Left ventricle myocardium superior (tissue), 1 donor: Measurements from ENCODE around the gene LTBP3. TPM values are rescaled to one million over a fixed set of nuclear protein-coding genes. Genes with fewer than 3 reads are reported as not detected.

ENCODE experiments used
- ATAC-seq: fragments of 200-7000 bp; cut with Tn5 transposase; one replicate; pipeline ENCODE4 v1.9.1; 2020; ENCODE audit warnings: mild to moderate bottlenecking, moderate library complexity
- DNase-seq: peaks from one replicate; pipeline ENCODE4 v3.0.0-alpha.2; 2020
- intact Hi-C: fragments of 100-400 bp; cut with micrococcal nuclease; formaldehyde crosslinking; loops from one replicate; pipeline ENCODE4 v1.11.0; 2022
- long read RNA-seq: library from polyadenylated mRNA; unstranded; transcript quantifications from one replicate; pipeline ENCODE4 v2.0.0, GENCODE V29; 2021
- total RNA-seq: library from RNA; stranded (reverse); fragmentation: NEBNext Ultra II Directional; extraction: Animal tissue kit (Norgen Biotek cat#: 25700); gene quantifications from one replicate; pipeline ENCODE4 v1.2.1, GENCODE V29; 2021
- donor health status: DM: no; HTN: yes; CAD: no; lungs with severe emphysema.

Gene LTBP3
- 77.5 TPM for total RNA-seq
- long read RNA-seq, transcript LTBP3-221 (17 exons, 3,327 nt), result major isoform, 5 of 131 reads
- long read RNA-seq, partial matches to known transcripts, result 113 of 131 reads
- long read RNA-seq, other reads (novel, unspliced or antisense), result 12 of 131 reads

DNA sequence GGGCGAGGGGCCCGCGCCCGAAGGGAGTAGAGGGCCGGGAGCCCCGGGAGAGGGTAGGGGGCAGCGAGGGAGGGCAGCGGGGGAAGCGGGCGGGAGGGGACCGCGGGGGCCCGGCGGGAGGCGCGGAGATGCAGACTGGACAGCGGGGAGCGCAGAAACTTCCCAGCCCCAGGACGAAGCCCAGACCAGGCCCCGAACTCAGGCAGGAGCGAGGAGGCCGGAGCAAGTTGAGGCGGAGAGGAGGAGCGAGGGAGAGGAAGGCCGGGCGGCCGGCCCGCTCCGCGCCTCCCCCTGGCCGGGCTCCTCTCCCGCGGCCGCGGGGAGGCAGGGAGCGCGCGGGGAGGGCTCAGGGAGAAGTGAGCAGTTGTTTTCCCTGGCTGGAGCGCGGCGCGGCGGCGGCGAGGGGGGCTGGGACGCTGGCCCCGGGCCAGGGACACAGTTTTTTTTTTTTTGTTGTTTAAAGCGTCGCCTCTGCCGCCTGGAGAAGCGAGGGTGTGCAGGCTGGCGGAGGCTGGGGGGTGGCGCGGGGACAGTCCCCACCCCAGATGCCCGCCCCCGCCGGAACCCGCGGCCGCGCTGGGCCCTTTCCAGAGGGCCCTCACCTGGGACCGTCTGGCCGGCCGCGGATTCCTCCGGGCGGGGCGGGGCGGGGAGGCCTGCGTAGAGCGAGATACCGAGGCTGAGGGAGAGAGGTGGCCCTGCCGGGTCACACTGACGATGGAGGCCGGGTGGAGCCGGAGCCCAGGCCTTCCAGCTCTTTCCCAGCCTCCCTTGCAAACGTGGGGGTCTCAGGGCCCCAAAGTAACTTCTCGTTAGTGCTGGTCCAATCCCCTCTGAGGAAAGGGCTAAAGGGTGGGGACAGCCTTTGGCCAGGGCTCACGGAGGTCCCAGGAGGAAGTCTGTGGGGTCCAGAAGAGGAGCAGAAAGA lies at the start of gene LTBP3:
Gene LTBP3, minus strand, starts transcription at position 358 of the 928 bp plus-strand sequence. CDS start 400 bp downstream, outside the sequence.
- peak; percentile 86 for ATAC-seq
- DNase-seq, result peak; percentile 92
- intact Hi-C loops, result no loop called here

DNA sequence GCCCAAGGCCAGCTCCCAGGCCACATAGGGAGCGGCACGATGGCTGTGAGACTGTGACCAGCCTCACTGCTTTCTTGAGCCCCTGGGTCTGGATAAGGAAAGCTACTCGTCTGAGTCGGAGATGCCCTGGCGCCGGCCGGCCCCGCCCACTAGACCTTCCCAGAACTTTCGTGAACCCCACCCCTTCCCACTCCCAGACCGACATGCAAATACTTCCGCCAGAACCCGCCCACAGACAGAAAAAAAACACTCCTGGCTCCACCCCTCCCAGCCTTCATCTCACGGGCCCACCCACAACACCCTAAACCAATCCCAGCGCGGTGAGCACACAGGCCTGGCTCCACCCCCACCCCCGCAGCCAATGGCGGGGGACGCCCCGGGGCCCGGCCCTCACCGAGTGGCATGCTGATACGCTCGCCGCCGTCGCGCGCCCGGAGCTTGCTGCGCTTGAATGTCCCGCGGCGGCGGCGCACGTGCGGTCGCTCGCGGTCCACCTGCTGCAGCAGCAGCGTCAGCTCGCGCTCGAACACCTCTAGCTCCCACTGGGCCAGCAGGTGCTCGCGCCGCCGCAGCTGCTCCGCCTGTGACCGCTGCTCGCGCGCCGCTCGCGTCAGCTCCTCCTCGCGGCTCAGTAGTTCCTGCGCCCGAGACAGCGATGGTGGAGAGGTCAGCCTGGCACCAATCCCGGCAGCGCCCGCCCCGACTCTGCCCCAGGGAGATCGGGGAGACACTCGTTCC lies 48.9 kb upstream of the LTBP3 start:
- ATAC-seq (peak; percentile 96), DNase-seq (peak; percentile 95)
- intact Hi-C loops, result no loop called here

DNA sequence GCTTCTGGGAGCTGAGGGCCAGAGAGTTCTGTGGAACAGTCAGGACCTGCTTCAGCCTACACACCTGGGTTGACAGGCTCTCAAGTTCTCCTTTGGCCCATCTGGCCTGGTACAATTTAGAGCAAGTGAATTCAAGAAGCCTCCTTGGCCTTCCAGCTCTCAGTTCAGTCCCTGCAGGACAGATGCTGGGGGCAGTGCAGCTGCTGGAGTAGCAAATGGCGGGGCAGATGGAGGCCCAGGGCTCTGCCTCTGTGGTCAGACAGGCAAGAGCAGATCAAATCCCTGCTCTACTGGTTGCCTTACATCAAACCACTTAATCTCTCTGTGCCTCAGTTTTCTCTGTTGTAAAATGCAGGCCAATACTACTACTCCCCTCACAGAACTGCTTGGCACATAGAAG lies 46.1 kb upstream of the LTBP3 start:
- ATAC-seq (no peak), DNase-seq (no peak)
- intact Hi-C loops, result no loop called here

DNA sequence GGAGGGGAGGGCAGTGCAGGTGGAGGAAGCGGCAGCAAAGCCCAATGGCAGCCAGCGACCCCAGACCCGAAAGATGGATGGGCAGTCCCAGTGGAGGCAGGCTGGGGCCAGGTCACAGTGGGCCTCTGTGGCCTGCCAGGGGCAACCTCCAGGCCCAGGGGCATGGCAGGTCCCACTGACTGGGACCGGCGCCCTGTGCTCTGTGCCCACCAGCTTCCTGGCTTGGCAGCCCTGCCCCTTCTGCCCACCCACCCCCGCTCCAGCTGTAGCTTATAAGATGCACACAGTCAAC lies 41.7 kb upstream of the LTBP3 start:
- intact Hi-C loops, result loop anchor here (10.0 kb wide), 1 partner anchor 55 kb away; no protein-coding TSS in a partner anchor

DNA sequence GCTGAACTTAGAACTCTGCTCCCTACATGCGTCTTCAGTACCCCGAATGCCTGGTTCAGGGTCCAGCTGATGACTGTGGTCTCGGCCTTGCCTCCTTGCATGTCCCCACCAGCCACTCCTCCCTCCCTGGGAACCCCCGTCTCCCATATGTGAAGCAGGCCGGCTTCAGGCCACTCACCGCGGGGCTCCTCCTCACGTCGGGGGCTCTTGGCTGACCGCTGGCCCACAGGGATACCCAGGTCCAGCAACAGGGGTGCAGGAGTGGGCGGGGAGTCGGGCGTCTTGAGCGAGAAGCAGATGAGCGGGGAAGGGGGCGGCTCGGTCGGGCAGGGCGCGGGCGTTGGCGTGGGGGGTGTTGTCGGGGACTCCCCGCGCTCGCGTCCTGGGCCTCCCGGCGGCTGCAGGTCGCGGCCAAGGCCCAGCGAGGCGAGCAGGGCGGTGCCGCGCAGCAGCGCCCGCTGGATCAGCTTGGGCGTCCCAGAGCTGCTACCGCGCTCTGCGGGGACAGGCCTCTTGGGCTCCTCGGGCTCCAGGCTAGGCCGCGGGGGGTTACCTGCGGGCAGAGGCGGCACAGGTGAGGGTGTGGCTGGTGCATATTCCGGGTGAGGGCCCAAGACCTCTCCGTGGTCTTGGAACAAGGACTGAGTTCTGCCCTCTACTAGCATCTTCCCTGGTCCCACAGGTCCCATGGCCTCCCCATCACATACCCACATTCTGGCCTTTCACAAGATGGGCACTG lies 41.2 kb upstream of the LTBP3 start:
- no peak for ATAC-seq
- DNase-seq, result no peak
- intact Hi-C loops, result loop anchor here (10.0 kb wide), 1 partner anchor 55 kb away; no protein-coding TSS in a partner anchor

More for the DNA sequence above, 41.7 kb upstream of the LTBP3 start:
- DNase-seq (no peak), ATAC-seq (no peak)

DNA sequence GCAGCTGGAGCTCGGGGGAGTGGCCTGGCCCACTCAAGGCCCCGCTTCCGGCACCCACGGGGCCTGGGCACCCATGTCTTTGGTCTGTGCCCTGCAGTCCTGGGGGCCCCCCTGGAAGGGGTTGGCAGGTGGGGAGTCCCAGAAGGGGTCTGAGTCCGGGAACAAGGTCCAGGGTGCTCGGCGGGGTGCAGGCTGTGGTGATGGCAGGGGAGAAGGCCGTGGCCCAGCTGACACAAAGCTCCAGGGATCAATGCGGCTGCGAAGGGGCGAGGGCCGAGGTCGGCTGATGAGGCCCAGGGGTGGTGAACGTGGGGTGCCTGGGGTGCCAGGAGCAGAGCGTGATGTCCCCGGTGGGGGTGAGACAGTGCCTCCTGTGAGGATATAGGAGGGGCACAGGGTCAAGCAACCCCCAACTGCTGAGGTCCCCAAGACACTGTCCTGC lies 40.1 kb upstream of the LTBP3 start:
- intact Hi-C loops, result loop anchor here (10.0 kb wide), 1 partner anchor 53 kb away; no protein-coding TSS in a partner anchor
- ATAC-seq (no peak), DNase-seq (no peak)

DNA sequence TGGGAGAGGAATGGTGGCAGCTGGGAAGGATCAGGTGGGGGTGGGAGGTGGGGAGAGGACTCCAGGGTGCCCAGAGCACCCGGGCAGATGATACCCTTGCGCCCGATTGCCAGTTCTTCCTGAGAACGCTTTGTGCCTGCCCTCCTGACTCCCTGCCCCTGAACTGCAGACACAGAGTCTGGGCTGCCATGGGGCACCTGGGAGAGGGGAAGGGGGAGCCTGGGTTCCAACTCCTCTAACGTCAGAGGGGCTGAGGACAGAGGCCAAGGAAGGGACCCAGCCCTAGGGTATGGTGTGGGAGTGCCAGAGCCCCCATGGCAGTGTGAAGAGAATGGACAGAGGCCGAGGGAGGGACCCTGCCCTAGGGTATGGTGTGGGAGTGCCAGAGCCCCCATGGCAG lies 38.4 kb upstream of the LTBP3 start:
- ATAC-seq (no peak), DNase-seq (no peak)
- intact Hi-C loops, result loop anchor here (10.0 kb wide), 1 partner anchor 52 kb away; no protein-coding TSS in a partner anchor

DNA sequence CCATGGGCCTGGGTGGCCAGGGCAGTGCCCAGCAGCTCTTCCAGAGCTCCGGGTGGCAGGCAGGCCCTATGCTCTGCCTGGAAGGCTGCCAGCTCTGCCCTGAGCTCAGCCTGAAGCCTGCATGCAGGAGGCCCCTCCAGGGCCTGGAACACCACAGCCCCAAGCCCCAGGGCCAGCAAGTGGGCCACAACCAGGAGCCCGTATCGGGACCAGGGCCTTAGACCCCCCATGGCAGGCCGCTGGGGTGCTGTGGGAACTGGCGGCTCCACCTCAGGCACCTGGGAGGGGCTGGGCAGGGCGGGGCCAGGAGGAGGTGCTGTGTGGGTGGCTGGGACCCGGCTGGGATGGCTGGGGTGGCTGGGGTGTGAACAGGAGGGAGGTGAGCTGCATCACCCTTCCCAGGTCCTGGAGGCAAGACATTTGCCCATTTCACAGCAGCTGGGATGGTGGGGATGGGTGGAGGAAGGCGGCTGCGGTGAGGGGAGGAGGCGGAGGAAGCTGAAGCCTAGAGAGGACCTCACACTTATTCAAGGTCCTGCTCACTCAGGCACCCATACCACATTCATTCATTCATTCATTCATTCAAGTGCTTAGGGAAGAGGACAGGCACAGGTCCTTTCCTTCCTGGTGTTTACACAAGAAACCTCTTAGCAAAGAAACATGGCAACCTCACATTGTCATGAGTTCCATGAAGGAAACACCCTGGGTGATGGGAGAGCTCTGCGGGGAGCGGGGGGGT lies 37.6 kb upstream of the LTBP3 start, which contains the start of gene KCNK7:
Gene KCNK7, minus strand, starts transcription at position 258 of the 739 bp plus-strand sequence. Its CDS starts 28 bp downstream, at position 230.
- ATAC-seq (no peak), DNase-seq (no peak)
- intact Hi-C loops, result loop anchor here (10.0 kb wide), 1 partner anchor 51 kb away; no protein-coding TSS in a partner anchor

DNA sequence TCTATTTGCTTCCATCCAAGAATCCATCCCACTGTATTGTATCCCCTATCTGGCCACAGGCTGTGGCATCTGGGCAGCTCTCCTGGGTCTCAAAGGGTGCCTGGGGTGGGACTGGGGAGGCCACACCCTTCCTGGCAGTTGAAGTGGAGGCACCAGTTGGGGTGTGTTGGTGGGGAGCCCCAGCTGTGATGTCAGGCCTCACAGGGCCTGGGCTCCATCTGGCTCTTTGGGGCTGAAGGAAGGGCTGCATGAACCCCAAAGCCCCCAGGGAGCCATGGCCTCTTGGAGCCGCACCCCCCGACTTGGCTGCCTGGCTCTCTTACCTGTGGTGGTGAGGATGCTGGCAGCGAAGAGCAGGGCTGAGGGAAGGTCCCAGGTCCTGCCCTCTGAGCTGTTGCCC lies 37.0 kb upstream of the LTBP3 start:
- intact Hi-C loops, result loop anchor here (10.0 kb wide), 1 partner anchor 50 kb away; no protein-coding TSS in a partner anchor
- ATAC-seq (no peak), DNase-seq (no peak)

DNA sequence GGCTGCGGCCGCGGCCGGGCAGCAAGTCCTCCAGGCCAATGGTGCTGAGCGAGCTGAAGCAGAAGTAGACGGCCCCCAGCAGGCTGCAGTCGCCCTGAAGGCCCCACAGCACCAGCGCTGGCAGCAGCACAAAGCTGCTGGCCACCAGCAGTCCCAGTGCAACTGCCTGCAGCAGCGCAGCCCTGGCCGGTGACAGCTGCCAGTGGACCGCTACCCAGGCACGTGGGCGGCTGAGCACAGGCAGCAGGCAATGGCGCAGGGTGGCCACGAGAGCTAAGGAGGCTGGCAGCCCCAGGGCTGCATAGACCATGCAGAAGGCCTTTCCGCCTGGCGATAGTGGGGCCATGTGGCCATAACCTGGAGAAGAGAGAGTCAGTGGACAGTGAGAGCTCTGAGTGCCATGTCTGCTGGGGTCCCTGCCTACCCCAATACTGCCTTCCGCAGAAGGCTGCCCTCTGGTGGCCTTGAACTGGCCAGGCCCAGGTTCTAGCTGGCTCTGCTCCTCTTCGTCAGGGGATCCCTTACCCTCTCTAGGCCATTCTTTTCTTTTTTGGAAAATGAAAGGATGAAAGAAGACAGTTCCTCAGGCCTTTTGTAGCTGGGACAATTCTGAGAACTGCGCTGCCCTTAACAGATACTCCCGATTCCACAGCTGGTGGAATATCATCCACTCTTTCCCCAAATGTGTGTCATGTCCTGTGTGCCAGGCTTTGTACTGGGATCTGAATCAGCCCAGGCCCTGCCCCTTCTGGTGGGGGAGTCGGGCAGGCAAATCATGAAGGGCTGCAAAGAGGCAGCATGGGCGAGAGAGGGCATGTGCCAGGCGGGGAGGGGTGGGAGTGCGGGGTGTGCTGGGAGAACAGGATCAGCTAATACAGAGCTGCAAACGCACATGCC lies 35.6 kb upstream of the LTBP3 start:
- DNase-seq, result peak; percentile 72
- ATAC-seq, result peak; percentile 48
- intact Hi-C loops, result loop anchor here (10.0 kb wide), 1 partner anchor 49 kb away; no protein-coding TSS in a partner anchor

DNA sequence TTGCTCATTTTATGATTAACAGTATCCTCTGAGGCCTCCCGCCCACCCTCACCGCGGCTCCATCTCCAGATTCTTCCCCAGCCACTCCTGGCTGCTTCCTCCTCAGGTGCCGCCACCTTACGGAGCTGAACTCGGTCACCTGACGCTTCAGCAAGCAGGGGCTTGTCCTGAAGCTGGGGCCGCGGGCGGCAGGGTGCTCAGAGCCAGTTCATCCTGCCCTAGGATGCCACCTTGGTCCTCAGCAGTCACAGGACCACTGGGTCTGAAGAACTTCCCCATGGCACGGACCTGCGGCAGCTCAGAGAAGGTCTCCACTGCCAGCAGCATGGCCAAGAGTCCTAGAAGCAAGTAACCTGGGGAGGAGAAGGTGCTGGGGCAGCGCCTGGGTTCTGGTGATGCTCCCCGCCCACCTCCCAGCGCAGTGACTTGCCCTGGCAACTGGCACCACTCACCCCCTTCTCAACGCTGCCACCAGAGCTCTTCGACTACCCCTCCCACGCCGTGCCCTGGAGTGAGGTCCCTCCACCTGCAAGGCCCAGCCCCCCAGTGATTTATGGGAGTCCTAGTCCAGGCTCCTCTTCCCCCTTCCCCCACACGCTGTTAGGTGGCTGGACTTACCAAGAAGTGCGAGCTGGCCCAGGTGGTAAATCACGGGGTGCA lies 34.8 kb upstream of the LTBP3 start:
- intact Hi-C loops, result loop anchor here (10.0 kb wide), 1 partner anchor 48 kb away; no protein-coding TSS in a partner anchor
- no peak for DNase-seq
- ATAC-seq, result no peak

DNA sequence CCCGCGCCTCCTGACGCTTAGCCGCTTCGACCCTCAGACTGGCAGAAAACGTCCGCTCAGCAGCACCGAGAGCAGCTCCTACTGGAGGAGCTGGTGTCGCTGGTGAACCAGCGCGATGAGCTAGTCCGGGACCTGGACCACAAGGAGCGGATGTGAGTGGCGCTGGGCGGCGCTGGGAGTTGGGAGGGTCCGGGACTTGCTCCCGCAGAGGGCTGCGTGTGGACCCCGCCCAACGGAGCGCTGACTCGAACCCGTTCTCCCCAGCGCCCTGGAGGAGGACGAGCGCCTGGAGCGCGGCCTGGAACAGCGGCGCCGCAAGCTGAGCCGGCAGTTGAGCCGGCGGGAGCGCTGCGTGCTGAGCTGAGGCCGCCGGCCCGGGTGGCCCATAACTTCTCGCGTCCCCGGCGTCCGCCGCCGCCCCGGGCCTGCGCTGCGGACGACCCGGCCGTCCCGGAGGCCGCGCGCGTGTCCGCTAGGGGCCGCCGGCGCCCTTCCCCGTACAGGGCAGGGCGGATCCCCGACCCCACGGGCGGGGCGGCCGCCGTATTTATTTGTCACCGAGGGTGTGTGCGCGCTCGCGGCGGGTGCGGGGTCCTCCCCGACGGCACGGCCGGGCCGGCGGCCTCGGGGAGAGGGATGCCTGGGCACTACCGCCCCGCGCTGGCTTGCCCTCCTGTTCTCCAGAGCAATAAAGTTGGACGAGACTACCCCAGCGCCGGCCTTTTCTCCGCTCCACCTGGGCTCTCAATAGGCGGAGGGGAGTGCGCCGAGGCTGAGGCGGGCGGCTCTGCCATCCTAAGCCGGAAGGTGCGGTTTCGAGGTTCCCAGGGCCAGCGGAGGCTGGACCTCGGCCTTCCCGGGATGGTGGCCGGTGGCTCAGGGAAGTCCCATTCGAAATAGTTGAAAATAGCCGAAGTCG lies 34.0 kb upstream of the LTBP3 start:
- DNase-seq, result peak; percentile 63

DNA sequence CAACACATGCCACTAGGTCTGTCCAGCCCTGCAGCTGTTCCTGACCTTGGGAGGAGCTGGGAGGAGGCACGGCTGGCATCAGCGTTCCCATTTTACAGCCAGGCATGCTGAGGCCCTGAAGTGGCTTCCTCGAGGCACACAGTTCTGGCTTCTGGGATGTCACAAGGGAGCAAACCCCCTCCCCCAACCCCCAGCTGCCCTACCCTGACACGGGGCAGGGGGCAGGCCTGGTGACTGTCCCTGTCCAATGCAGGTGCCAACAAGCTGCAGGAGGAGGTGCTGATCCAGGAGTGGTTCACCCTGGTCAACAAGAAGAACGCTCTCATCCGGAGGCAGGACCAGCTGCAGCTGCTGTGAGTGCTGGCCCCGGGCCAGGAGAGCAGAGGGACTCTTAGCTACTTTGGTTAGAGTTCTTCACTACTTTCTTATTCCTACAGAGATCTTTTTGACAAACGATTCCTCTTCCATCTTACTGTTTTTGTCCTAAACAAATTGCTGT lies 32.1 kb upstream of the LTBP3 start:
- ATAC-seq, result no peak
- intact Hi-C loops, result loop anchor here (10.0 kb wide), 1 partner anchor 45 kb away; no protein-coding TSS in a partner anchor
- DNase-seq, result peak; percentile 76

More for the DNA sequence above, 34.0 kb upstream of the LTBP3 start:
- intact Hi-C loops, result loop anchor here (10.0 kb wide), 1 partner anchor 47 kb away; no protein-coding TSS in a partner anchor
- peak; percentile 14 for ATAC-seq

DNA sequence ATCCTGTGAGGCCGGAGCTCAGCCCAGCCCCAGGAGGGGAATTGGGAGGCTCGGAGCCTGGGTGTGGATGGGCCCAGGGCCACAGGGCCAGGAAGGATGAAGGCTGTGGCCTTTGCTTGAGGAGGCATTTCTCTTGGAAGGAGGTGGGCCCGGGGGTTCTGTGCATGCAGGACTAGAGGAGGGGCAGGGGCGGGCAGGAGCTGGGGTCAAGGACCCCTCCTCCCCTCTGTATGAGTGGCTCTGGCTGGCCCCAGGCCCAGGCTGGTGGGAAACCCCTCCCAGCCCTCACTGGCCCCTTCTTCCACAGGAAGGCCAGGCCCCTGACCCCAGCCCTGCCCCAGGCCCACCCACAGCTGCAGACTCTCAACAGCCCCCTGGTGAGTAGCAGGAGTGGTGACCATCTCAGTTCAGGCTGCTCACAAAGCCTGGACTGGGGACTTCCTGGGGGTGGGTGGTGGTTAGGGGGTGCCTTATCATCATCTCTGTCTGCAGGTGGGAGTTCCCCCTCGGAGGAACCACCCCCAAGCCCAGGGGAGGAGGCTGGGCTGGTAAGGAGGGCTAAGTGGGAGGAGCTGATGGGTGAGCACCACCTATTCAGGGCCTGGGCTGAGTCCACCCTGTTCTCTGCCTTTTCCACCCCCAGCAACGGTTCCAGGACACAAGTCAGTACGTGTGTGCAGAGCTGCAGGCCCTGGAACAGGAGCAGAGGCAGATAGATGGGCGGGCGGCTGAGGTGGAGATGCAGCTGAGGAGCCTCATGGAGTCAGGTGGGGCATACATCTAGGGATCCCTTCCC lies 31.5 kb upstream of the LTBP3 start:
- intact Hi-C loops, result loop anchor here (10.0 kb wide), 1 partner anchor 45 kb away; no protein-coding TSS in a partner anchor
- ATAC-seq, result no peak
- no peak for DNase-seq
